NCI-H2196 treated with DMSO at 0.1 percent for 48 hours (cell line): ENCODE measurements around the gene NAT16.
"Not testable (repeated sequence)": the region's sequence is repeated elsewhere in the genome, so short reads cannot be mapped to it uniquely, and the experiment has no call there.

Source experiments
- DNase-seq: peaks from one replicate; lab custom pipeline; 2025; ENCODE audit not compliant: unreplicated experiment; lab: John Stamatoyannopoulos, UW

The NAT16 gene

DNA sequence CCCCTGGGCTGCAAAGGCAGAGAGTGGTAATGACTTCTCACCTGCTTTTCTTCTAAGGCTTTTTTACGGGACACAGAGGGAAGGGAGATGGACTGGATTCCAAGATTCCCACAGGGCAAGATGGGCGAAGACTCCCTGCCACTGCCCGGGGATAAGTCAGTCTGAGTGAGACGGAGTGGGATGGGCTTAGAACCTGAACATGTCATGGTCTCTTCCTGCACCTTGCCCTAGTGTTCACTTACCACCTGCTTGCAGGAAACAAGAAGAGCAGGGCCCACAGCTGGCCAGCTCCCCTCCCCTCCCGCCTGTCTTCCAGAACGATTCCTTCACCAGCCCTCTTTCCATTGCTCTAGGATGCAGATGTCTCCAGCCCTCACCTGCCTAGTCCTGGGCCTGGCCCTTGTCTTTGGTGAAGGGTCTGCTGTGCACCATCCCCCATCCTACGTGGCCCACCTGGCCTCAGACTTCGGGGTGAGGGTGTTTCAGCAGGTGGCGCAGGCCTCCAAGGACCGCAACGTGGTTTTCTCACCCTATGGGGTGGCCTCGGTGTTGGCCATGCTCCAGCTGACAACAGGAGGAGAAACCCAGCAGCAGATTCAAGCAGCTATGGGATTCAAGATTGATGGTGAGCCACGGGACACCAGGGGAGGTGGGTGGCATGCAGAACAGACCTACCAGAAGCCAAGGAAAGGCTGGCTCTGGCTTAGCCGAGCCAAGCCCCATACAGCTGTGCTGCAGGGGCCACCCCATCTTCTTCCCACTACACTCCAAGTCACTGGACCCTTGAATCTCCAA lies 51.9 kb downstream of the NAT16 start:
- no peak for DNase-seq

DNA sequence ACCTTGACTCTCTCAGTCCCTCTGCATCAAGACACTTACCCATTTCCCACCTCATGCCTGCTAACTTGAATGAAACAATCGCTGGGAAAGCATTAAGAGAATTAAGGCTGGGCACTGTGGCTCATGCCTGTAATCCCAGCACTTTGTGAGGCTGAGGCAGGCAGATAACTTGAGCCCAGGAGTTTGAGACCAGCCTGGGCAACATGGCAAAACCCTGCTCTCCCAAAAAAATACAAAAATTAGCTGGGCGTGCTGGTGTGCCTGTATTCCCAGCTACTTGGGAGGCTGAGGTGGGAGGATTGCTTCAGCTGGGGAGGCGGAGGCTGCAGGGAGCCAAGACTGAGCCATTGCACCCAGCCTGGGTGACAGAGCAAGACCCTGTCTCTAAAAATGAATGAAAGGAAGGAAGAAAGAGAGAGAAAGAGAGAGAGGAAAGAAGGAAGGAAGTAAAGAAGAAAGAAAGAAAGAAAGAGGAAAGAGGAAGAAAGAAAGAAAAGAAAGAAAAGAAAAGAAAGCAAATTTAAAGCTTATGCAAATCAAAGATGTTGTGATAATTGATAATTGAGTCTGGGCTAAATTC lies 52.5 kb downstream of the NAT16 start:
- DNase-seq, result no peak

DNA sequence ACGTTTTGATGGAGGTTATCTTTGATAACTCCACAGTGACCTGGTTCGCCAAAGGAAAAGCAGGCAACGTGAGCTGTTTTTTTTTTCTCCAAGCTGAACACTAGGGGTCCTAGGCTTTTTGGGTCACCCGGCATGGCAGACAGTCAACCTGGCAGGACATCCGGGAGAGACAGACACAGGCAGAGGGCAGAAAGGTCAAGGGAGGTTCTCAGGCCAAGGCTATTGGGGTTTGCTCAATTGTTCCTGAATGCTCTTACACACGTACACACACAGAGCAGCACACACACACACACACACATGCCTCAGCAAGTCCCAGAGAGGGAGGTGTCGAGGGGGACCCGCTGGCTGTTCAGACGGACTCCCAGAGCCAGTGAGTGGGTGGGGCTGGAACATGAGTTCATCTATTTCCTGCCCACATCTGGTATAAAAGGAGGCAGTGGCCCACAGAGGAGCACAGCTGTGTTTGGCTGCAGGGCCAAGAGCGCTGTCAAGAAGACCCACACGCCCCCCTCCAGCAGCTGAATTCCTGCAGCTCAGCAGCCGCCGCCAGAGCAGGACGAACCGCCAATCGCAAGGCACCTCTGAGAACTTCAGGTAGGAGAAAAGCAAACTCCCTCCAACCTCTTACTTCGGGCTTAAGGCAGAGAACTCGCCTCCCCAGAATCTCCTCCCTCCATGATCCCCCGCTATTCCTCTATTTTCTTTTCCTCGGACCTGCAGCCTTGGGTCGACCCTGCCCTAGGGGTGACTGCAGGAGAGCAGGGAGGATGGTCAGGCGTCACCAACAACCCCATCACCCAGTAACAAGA lies 53.2 kb downstream of the NAT16 start, which contains the start of gene SERPINE1:
Gene SERPINE1 (plus strand): TSS at position 454 of the 809 bp plus-strand sequence. CDS start 1,290 bp downstream, outside the sequence.
- peak; percentile 67 for DNase-seq

DNA sequence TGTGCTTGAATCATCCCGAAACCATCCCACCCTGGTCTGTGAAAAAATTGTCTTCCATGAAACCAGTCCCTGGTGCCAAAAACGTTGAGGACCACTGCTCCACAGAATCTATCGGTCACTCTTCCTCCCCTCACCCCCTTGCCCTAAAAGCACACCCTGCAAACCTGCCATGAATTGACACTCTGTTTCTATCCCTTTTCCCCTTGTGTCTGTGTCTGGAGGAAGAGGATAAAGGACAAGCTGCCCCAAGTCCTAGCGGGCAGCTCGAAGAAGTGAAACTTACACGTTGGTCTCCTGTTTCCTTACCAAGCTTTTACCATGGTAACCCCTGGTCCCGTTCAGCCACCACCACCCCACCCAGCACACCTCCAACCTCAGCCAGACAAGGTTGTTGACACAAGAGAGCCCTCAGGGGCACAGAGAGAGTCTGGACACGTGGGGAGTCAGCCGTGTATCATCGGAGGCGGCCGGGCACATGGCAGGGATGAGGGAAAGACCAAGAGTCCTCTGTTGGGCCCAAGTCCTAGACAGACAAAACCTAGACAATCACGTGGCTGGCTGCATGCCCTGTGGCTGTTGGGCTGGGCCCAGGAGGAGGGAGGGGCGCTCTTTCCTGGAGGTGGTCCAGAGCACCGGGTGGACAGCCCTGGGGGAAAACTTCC lies 54.0 kb downstream of the NAT16 start:
- peak; percentile 52 for DNase-seq

DNA sequence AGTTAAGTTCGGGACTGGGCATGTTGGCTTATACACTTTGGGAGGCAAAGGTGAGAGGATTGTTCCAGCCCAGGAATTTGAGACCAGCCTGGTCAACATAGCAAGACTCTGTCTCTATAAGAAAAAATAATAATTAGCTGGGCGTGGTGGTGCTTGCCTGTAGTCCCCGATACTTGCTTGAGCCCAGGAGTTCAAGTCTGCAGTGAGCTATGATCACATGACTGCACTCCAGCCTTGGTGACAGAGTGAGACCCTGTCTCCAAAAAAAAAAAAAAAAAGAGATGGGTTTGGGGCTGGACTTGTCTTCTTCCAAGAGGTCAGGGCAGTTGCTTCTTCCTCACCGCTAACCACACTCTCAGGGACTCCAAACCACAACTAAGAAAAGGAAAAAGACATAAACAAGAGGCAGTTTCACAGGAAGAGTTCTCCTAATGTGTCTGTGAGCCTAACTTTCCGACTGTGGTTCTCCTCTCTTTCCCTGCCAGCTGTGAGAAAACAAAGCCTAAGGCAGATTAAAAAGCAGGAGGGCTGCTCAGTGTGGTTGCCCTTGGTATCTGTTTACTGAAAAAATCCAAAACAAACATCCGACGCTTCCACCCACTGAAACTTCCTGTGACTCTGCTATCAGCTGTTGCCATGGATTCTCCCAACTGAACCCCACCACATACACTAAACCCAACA lies 55.6 kb downstream of the NAT16 start:
- DNase-seq, result no peak

DNA sequence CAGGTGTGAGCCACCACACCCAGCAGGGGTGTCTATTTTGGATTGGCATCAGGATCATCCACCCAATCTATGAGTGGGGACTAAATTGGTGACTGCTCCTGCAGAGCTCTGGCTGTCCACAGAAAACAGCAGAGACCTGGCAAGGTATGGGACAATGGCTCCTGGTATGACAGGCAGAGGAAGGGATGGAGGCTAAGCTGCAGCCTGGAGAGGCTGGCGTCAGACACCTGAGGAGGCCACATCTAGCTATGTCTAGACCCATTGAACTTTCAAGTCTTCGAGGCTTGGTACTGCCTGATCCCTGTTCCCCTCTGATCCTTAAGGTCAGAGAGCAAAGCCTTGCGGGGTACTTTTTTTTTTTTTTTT lies 56.4 kb downstream of the NAT16 start:
- DNase-seq, result no peak

DNA sequence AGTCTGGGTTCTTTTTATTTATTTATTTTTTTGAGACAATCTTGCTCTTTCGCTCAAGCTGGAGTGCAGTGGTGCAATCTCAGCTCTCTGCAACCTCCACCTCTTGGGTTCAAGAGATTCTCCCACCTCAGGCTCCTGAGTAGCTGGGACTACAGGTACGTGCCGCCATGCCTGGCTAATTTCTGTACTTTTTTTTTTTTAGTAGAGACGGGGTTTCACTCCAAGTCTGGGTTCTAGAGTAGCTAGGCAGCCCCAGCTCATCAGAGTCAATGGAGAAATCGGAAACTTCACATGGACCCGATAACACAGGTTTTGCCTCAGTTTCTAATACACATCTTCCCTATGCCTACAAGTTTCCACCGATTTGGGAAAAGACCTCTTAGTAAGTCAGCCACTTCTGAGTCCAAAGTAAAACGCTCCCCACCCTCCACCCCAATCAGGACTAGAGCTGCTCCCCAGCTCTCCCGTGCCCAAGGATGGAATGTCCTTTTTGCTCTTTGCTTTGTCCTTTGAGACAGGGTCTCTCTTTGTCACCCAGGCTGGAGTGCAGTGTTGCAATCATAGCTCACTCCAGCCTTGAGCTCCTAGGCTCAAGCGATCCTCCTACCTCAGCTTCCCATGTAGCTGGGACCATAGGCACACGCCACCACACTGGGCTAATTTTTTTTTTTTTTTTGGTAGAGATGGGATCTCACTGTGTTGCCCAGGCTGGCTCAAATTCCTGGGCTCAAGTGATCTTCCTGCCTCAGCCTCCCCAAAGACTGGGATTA lies 57.0 kb downstream of the NAT16 start:
- DNase-seq, result no peak

DNA sequence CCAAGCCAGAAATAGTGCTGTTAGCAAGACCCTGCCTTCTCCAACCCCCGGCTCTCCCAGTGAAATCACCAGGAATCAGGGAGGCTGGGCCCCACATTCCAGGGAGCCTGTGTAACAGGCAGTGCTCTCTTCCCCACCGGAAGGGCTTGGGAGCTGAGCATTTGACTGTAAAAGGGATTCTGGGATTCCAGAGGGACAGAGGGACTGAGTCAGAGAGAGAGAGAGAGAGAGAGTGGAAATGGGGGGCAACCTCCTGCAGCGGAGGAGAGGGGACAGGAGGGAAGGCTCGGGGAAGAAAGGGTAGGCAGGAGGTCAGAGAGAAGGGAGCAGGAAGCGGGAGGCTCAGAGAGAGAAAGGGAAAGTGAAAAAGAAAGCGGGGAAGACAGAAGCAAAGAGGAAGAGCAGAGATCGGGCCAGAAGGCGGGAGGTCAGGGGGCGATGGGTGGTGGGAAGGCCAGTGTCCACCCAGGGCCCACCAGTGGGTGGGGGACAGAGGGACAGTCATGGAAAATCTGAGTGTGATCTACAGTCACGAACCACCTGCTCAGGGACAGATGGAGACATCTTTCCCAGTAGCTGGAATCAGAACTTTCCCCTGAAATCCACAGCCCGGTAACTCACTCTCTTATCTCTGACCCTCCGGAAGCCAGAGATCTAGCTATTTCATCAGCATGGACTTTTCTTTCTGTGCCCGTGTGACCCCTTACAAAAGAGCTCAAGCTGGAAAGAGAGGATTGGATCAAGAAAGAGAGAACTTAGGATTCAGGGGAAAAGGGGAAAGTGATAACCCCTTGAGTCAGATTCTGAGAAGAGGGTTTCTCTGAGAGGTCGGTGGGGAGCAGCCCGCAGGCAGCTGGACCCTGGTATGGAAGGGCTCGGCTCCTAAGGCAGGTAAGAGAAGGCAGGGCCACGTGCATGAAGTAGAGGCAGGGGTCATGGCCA lies 57.8 kb downstream of the NAT16 start:
- no peak for DNase-seq

DNA sequence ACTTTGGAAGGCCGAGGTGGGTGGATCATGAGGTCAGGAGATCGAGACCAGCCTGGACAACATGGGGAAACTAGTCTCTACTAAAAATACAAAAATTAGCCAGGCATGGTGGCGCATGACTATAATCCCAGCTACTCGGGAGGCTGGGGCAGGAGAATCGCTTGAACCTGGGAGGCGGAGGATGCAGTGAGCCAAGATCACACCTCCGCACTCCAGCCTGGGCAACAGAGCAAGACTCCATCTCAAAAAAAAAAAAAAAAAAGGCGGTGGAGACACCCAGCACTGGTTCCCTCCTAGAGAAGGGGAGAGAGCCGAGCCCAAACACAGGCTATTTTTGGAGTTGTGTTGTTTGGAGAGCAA lies 58.5 kb downstream of the NAT16 start:
- not testable (repeated sequence) for DNase-seq
